ENCODE results near the gene FBXL17. TPM values are rescaled to one million over a fixed set of nuclear protein-coding genes. Genes with fewer than 3 reads are reported as not detected.

Gene FBXL17
- total RNA-seq, 2 experiments from 2014 or later = 6.6 to 9.4 TPM

- Mint-ChIP-seq H3K27ac (no peak overlapping the region), H3K4me1 (ENCODE audit: low read depth) (no peaks in the 10 kb centered on the region), H3K4me3 (no peak overlapping the region), H3K27me3 (ENCODE audit: low read depth) (no peaks in the 10 kb centered on the region), H3K9me3 (ENCODE audit: insufficient read depth) (peaks cover 29% of the 10 kb centered on the region), H3K36me3 (ENCODE audit: low read depth) (peaks cover 26% of the 10 kb centered on the region)
- no peak for ATAC-seq
- CTCF ChIA-PET = no interaction called here
- POLR2A ChIA-PET = interaction anchor here (1.1 kb wide), 1 partner anchor 10 kb away, joined by 3 read pairs; no protein-coding TSS in a partner anchor
- DNase-seq = no peak
Observed at GRCh38 chr5:108371263-108371662, 10.6 kb downstream of the FBXL17 start.

GRCh38 chr5:108369167-108369566 is 12.7 kb downstream of the FBXL17 start:
- H3K36me3 Mint-ChIP-seq (ENCODE audit: low read depth) = peaks cover 11% of the 10 kb centered on the region
- ChIA-PET POLR2A (interaction anchor here (1.2 kb wide), 1 partner anchor 13 kb away, joined by 3 read pairs; no protein-coding TSS in a partner anchor), CTCF (no interaction called here)
- no peak for ATAC-seq
- H3K4me1 Mint-ChIP-seq (ENCODE audit: low read depth) = no peaks in the 10 kb centered on the region
- H3K27me3 Mint-ChIP-seq (ENCODE audit: low read depth) = no peaks in the 10 kb centered on the region
- H3K27ac Mint-ChIP-seq = no peak overlapping the region
- DNase-seq = no peak
- H3K9me3 Mint-ChIP-seq (ENCODE audit: insufficient read depth) = peaks cover 11% of the 10 kb centered on the region
- H3K4me3 Mint-ChIP-seq = no peak overlapping the region

- no peaks in the 10 kb centered on the region for H3K4me1 Mint-ChIP-seq (ENCODE audit: low read depth)
- H3K9me3 Mint-ChIP-seq (ENCODE audit: insufficient read depth) = peaks cover 6% of the 10 kb centered on the region
- ChIA-PET CTCF (no interaction called here), POLR2A (no interaction called here)
- no peaks in the 10 kb centered on the region for H3K27me3 Mint-ChIP-seq (ENCODE audit: low read depth)
- no peak overlapping the region for H3K27ac Mint-ChIP-seq
- H3K36me3 Mint-ChIP-seq (ENCODE audit: low read depth) = peaks cover 6% of the 10 kb centered on the region
- ATAC-seq (no peak), DNase-seq (no peak)
- no peak overlapping the region for H3K4me3 Mint-ChIP-seq
Observed at GRCh38 chr5:108367679-108368334, 14.1 kb downstream of the FBXL17 start.

- no peak for ATAC-seq
- Mint-ChIP-seq H3K4me3 (no peak overlapping the region), H3K4me1 (ENCODE audit: low read depth) (no peaks in the 10 kb centered on the region), H3K36me3 (ENCODE audit: low read depth) (peaks cover 2% of the 10 kb centered on the region), H3K9me3 (ENCODE audit: insufficient read depth) (no peaks in the 10 kb centered on the region), H3K27ac (no peak overlapping the region), H3K27me3 (ENCODE audit: low read depth) (no peaks in the 10 kb centered on the region)
- no peak for DNase-seq
- CTCF ChIA-PET = no interaction called here
- POLR2A ChIA-PET = no interaction called here
Observed at GRCh38 chr5:108366500-108366899, 15.4 kb downstream of the FBXL17 start.

- ChIA-PET CTCF (no interaction called here), POLR2A (no interaction called here)
- Mint-ChIP-seq H3K27ac (no peak overlapping the region), H3K27me3 (ENCODE audit: low read depth) (no peaks in the 10 kb centered on the region), H3K36me3 (ENCODE audit: low read depth) (peaks cover 2% of the 10 kb centered on the region), H3K4me1 (ENCODE audit: low read depth) (no peaks in the 10 kb centered on the region), H3K9me3 (ENCODE audit: insufficient read depth) (no peaks in the 10 kb centered on the region), H3K4me3 (no peak overlapping the region)
- ATAC-seq = no peak
- DNase-seq = no peak
Observed at GRCh38 chr5:108361771-108362170, 20.1 kb downstream of the FBXL17 start.

- Mint-ChIP-seq H3K27me3 (ENCODE audit: low read depth) (no peaks in the 10 kb centered on the region), H3K4me3 (no peak overlapping the region), H3K9me3 (ENCODE audit: insufficient read depth) (no peaks in the 10 kb centered on the region), H3K27ac (no peak overlapping the region), H3K4me1 (ENCODE audit: low read depth) (no peaks in the 10 kb centered on the region), H3K36me3 (ENCODE audit: low read depth) (peaks cover 2% of the 10 kb centered on the region)
- ChIA-PET POLR2A (no interaction called here), CTCF (no interaction called here)
- ATAC-seq (no peak), DNase-seq (no peak)
Observed at GRCh38 chr5:108361239-108361638, 20.7 kb downstream of the FBXL17 start.

- CTCF ChIA-PET = no interaction called here
- Mint-ChIP-seq H3K27me3 (ENCODE audit: low read depth) (no peaks in the 10 kb centered on the region), H3K9me3 (ENCODE audit: insufficient read depth) (no peaks in the 10 kb centered on the region), H3K27ac (no peak overlapping the region), H3K4me1 (ENCODE audit: low read depth) (no peaks in the 10 kb centered on the region), H3K36me3 (ENCODE audit: low read depth) (peaks cover 2% of the 10 kb centered on the region), H3K4me3 (no peak overlapping the region)
- DNase-seq = no peak
- no peak for ATAC-seq
- POLR2A ChIA-PET = no interaction called here
Observed at GRCh38 chr5:108360280-108360679, 21.6 kb downstream of the FBXL17 start.

GRCh38 chr5:108356286-108356685 is 25.6 kb downstream of the FBXL17 start:
- ChIA-PET POLR2A (no interaction called here), CTCF (interaction anchor here (1.2 to 1.6 kb wide), 2 partner anchors 11 to 96 kb away, joined by 3 to 4 read pairs; no protein-coding TSS in a partner anchor)
- DNase-seq (no peak), ATAC-seq (no peak)
- H3K9me3 Mint-ChIP-seq (ENCODE audit: insufficient read depth) = no peaks in the 10 kb centered on the region
- no peaks in the 10 kb centered on the region for H3K4me1 Mint-ChIP-seq (ENCODE audit: low read depth)
- no peak overlapping the region for H3K27ac Mint-ChIP-seq
- H3K4me3 Mint-ChIP-seq = no peak overlapping the region
- no peaks in the 10 kb centered on the region for H3K27me3 Mint-ChIP-seq (ENCODE audit: low read depth)
- H3K36me3 Mint-ChIP-seq (ENCODE audit: low read depth) = no peaks in the 10 kb centered on the region

GRCh38 chr5:108353087-108353486 is 28.8 kb downstream of the FBXL17 start:
- Mint-ChIP-seq H3K9me3 (ENCODE audit: insufficient read depth) (no peaks in the 10 kb centered on the region), H3K27ac (no peak overlapping the region), H3K27me3 (ENCODE audit: low read depth) (no peaks in the 10 kb centered on the region), H3K4me1 (ENCODE audit: low read depth) (no peaks in the 10 kb centered on the region), H3K36me3 (ENCODE audit: low read depth) (no peaks in the 10 kb centered on the region), H3K4me3 (no peak overlapping the region)
- ChIA-PET POLR2A (interaction anchor here (0.7 kb wide), 1 partner anchor 93 kb away, joined by 3 read pairs; no protein-coding TSS in a partner anchor), CTCF (no interaction called here)
- ATAC-seq = no peak
- no peak for DNase-seq

GRCh38 chr5:108345541-108346171 is 36.2 kb downstream of the FBXL17 start:
- Mint-ChIP-seq H3K9me3 (ENCODE audit: insufficient read depth) (no peaks in the 10 kb centered on the region), H3K4me1 (ENCODE audit: low read depth) (no peaks in the 10 kb centered on the region), H3K27me3 (ENCODE audit: low read depth) (no peaks in the 10 kb centered on the region), H3K36me3 (ENCODE audit: low read depth) (no peaks in the 10 kb centered on the region), H3K4me3 (no peak overlapping the region), H3K27ac (no peak overlapping the region)
- ATAC-seq = peak; percentile 51
- no peak for DNase-seq
- POLR2A ChIA-PET = interaction anchor here (0.7 kb wide), 1 partner anchor 86 kb away, joined by 3 read pairs; no protein-coding TSS in a partner anchor
- CTCF ChIA-PET = interaction anchor here (0.6 to 2.5 kb wide), 11 partner anchors 10 to 672 kb away, joined by 3 to 39 read pairs (median 4); no protein-coding TSS in a partner anchor

GRCh38 chr5:108344103-108344822 is 37.6 kb downstream of the FBXL17 start:
- Mint-ChIP-seq H3K4me3 (no peak overlapping the region), H3K27ac (no peak overlapping the region), H3K36me3 (ENCODE audit: low read depth) (no peaks in the 10 kb centered on the region), H3K27me3 (ENCODE audit: low read depth) (no peaks in the 10 kb centered on the region), H3K9me3 (ENCODE audit: insufficient read depth) (no peaks in the 10 kb centered on the region), H3K4me1 (ENCODE audit: low read depth) (no peaks in the 10 kb centered on the region)
- no peak for DNase-seq
- CTCF ChIA-PET = interaction anchor here (1.4 to 2.5 kb wide), 3 partner anchors 33 to 671 kb away, joined by 4 to 39 read pairs (median 5); no protein-coding TSS in a partner anchor
- POLR2A ChIA-PET = no interaction called here
- no peak for ATAC-seq

- ChIA-PET CTCF (interaction anchor here (0.8 kb wide), 1 partner anchor 81 kb away, joined by 8 read pairs; no protein-coding TSS in a partner anchor), POLR2A (no interaction called here)
- no peaks in the 10 kb centered on the region for H3K4me1 Mint-ChIP-seq (ENCODE audit: low read depth)
- H3K36me3 Mint-ChIP-seq (ENCODE audit: low read depth) = no peaks in the 10 kb centered on the region
- H3K27ac Mint-ChIP-seq = no peak overlapping the region
- no peak overlapping the region for H3K4me3 Mint-ChIP-seq
- no peaks in the 10 kb centered on the region for H3K9me3 Mint-ChIP-seq (ENCODE audit: insufficient read depth)
- ATAC-seq (no peak), DNase-seq (no peak)
- H3K27me3 Mint-ChIP-seq (ENCODE audit: low read depth) = no peaks in the 10 kb centered on the region
Observed at GRCh38 chr5:108341866-108342265, 40.0 kb downstream of the FBXL17 start.
